Measurements from ENCODE around the gene DNAJC3. TPM values are rescaled to one million over a fixed set of nuclear protein-coding genes. Genes with fewer than 3 reads are reported as not detected.
"Not testable (repeated sequence)": the region's sequence is repeated elsewhere in the genome, so short reads cannot be mapped to it uniquely, and the experiment has no call there.

Gene DNAJC3
- total RNA-seq, 4 donors from 2014 or later = 22.2 to 37.7 (median 28.8) TPM

DNA sequence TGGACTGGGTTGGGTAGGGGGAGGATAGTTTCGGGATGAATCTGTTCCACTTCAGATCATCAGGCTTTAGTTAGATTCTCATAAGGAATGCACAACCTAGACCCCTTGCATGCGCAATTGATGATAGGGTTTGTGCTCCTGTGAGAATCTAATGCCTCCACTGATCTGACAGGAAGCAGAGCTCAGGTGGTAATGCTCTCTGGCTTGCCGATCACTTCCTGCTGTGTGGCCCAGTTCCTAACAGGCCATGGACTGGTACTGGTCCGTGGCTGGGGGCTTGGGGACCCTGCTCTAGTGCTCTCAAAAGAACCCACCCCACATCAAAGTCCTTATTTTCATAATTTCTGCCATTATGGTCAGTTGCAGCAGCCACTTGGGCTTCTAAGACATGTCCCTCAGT, 30.1 kb downstream of the DNAJC3 start:
- TF ChIP-seq CTCF (IDR thresholded peaks at IDR 0.05) (no peak), POLR2A (IDR thresholded peaks at IDR 0.05) (no peak)
- intact Hi-C loops (cut with DNase I; ENCODE audit: low total_unique reads) = no loop called here
- WGBS, 2 donors = 93 to 96% methylated on average over 4 of the region's 4 CpGs
- no peak for DNase-seq (ENCODE audit: low spot score in 2 of 2)
- H3K4me3 ChIP-seq (ENCODE audit: low read depth, poor library complexity, severe bottlenecking) = no peak overlapping the region

- intact Hi-C loops (cut with DNase I; ENCODE audit: low total_unique reads) = no loop called here
Measured at GRCh38 chr13:95707442-95708390, 30.8 kb downstream of the DNAJC3 start.

GRCh38 chr13:95708391-95708774, 31.4 kb downstream of the DNAJC3 start:
- no peak overlapping the region for H3K4me3 ChIP-seq (ENCODE audit: low read depth, poor library complexity, severe bottlenecking)
- no peak for DNase-seq (ENCODE audit: low spot score in 2 of 2)
- TF ChIP-seq CTCF (IDR thresholded peaks at IDR 0.05) = no peak
- WGBS, 2 donors = 85 to 86% methylated on average over 5 of the region's 5 CpGs
- intact Hi-C loops (cut with DNase I; ENCODE audit: low total_unique reads) = no loop called here

More at GRCh38 chr13:95707442-95708390, 30.8 kb downstream of the DNAJC3 start:
- TF ChIP-seq CTCF (IDR thresholded peaks at IDR 0.05) (no peak), POLR2A (IDR thresholded peaks at IDR 0.05) (no peak)
- 92 to 95% methylated on average over 9 of the region's 9 CpGs for WGBS, 2 donors
- no peak overlapping the region for H3K4me3 ChIP-seq (ENCODE audit: low read depth, poor library complexity, severe bottlenecking)
- no peak for DNase-seq (ENCODE audit: low spot score in 2 of 2)

DNA sequence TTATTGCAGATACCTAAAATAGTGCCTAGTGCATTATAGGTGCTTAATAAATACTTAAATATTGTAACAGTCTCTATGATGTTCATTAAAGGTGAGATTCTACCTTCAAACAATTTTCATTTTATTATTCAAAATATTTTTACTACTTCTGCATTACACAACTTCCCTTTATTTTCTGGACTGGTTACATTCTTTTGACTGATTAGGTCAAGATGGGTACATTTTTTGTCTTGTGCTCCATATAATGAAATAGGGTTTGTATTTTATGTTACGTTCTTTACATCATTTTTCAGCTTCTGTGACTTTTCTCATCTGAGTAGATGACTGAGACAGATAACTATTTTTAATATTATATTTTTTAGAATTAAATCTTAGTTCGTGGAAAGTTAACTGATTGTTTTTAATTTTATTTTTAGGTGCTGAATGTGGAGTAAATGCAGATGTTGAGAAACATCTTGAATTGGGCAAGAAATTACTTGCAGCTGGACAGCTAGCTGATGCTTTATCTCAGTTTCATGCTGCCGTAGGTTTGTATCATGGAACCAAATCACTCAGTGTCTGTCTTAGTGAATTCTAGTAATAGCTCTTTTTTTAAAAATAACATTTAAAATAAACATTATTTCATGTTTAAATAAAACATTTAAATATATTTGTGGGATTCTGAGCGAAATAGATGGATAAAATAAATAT, 32.0 kb downstream of the DNAJC3 start:
- no peak for DNase-seq (ENCODE audit: low spot score in 2 of 2)
- WGBS, 2 donors = 72% methylated on average over 4 of the region's 4 CpGs
- H3K4me3 ChIP-seq (ENCODE audit: low read depth, poor library complexity, severe bottlenecking) = no peak overlapping the region
- TF ChIP-seq CTCF (IDR thresholded peaks at IDR 0.05) = no peak
- TF ChIP-seq POLR2A (IDR thresholded peaks at IDR 0.05) = no peak
- intact Hi-C loops (cut with DNase I; ENCODE audit: low total_unique reads) = no loop called here

DNA sequence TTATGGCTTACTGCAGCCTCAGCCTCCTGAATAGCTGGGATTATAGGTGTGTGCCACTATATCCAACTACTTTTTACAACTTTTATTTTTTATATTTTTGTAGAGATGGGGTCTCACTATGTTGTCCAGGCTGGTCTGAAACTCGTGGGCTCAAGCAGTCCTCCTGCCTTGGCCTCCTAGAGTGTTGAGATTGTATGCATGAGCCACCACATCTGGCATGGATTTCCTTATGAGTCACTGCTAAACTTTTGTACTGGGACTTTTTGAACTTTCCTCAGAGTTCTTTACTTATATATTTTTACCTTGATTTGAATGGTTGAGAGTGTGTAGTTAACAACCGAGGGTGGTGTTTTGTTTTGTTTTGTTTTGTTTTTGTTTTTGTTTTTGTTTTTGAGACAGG, 33.4 kb downstream of the DNAJC3 start:
- intact Hi-C loops (cut with DNase I; ENCODE audit: low total_unique reads) = no loop called here
- DNase-seq (ENCODE audit: low spot score in 2 of 2) = no peak
- 78 to 82% methylated on average over 2 of the region's 2 CpGs for WGBS, 2 donors
- H3K4me3 ChIP-seq (ENCODE audit: low read depth, poor library complexity, severe bottlenecking) = no peak overlapping the region
- TF ChIP-seq CTCF (IDR thresholded peaks at IDR 0.05) = no peak
- no peak for TF ChIP-seq POLR2A (IDR thresholded peaks at IDR 0.05)

DNA sequence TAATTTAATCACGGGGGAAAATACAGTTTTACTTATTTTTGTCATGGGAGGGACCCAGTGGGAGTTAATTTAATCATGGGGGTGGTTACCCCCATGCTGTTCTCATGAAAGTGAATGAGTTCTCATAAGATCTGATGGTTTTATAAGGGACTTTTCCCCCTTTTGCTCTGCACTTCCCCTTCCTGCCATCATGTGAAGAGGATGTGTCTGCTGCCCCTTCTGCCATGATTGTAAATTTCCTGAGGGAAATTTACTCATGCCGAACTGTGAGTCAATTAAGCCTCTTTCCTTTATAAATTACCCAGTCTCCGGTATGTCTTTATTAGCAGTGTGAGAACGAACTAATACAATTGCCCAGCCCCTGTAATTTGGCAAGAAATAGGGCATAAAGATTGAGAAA, 35.9 kb downstream of the DNAJC3 start:
- H3K4me3 ChIP-seq (ENCODE audit: low read depth, poor library complexity, severe bottlenecking); intact Hi-C loops (cut with DNase I; ENCODE audit: low total_unique reads); DNase-seq (ENCODE audit: low spot score in 2 of 2): not testable (repeated sequence)
- WGBS, 2 donors = 85 to 92% methylated on average over 4 of the region's 4 CpGs

Data from lower leg skin (tissue), 4 donors.